H9 (cell line): ENCODE data around the gene MARK4. TPM values are rescaled to one million over a fixed set of nuclear protein-coding genes. Genes with fewer than 3 reads are reported as not detected.

Experiments
- DNase-seq: peaks from one replicate; pipeline ENCODE4 v3.0.0-alpha.2; 2017
- H2AFZ ChIP-seq: one replicate; pipeline ENCODE4 v1.6.1; 2013; ENCODE audit warnings: mild to moderate bottlenecking, low read length, control low read depth, moderate library complexity
- H2AK5ac ChIP-seq: 2 replicates; pipeline ENCODE4 v1.6.1; 2013; ENCODE audit warnings: low read length, control low read depth, mixed read lengths; ENCODE audit not compliant: insufficient read length
- H2BK120ac ChIP-seq: one replicate; pipeline ENCODE4 v1.6.1; 2013; ENCODE audit warnings: low read depth, mild to moderate bottlenecking, low read length, control low read depth, inconsistent platforms; ENCODE audit not compliant: poor library complexity, severe bottlenecking
- H2BK12ac ChIP-seq: 2 replicates; pipeline ENCODE4 v1.6.1; 2013; ENCODE audit warnings: low read length, control low read depth, mixed read lengths, low read depth; ENCODE audit not compliant: insufficient read length
- H2BK15ac ChIP-seq: 2 replicates; pipeline ENCODE4 v1.6.1; 2013; ENCODE audit warnings: low read depth, low read length, control low read depth
- H2BK20ac ChIP-seq: one replicate; pipeline ENCODE4 v1.6.1; 2013; ENCODE audit warnings: low read depth, mild to moderate bottlenecking, low read length, control low read depth, inconsistent platforms; ENCODE audit not compliant: poor library complexity, severe bottlenecking
- H2BK5ac ChIP-seq: 2 replicates; pipeline ENCODE4 v1.6.1; 2013; ENCODE audit warnings: low read length, control low read depth, mixed read lengths; ENCODE audit not compliant: insufficient read length
- H3K14ac ChIP-seq: 2 replicates; pipeline ENCODE4 v1.6.1; 2013; ENCODE audit warnings: low read length, control low read depth; ENCODE audit not compliant: insufficient read depth
- H3K18ac ChIP-seq: 2 replicates; pipeline ENCODE4 v1.6.1; 2013; ENCODE audit warnings: low read depth, mild to moderate bottlenecking, mixed read lengths, low read length, control low read depth; ENCODE audit not compliant: insufficient read length
- H3K23ac ChIP-seq: 2 replicates; pipeline ENCODE4 v1.6.1; 2013; ENCODE audit warnings: low read length, control low read depth, mixed read lengths, low read depth; ENCODE audit not compliant: insufficient read length
- H3K23me2 ChIP-seq: 2 replicates; pipeline ENCODE4 v1.6.1; 2013; ENCODE audit warnings: low read depth, mild to moderate bottlenecking, mixed read lengths, low read length, control low read depth; ENCODE audit not compliant: insufficient read length, poor library complexity, severe bottlenecking
- H3K27ac ChIP-seq: 2 replicates; pipeline ENCODE4 v1.5.1; 2013; ENCODE audit warnings: low read length, control low read depth, mixed read lengths, low read depth; ENCODE audit not compliant: insufficient read length
- H3K27me3 ChIP-seq: 2 replicates; pipeline ENCODE4 v1.6.1; 2013; ENCODE audit warnings: low read length, control low read depth, inconsistent platforms; ENCODE audit not compliant: insufficient read depth
- H3K4ac ChIP-seq: 2 replicates; pipeline ENCODE4 v1.6.1; 2013; ENCODE audit warnings: low read depth, mild to moderate bottlenecking, control low read depth, inconsistent platforms, low read length, moderate library complexity
- H3K4me1 ChIP-seq: 2 replicates; pipeline ENCODE4 v1.6.1; 2013; ENCODE audit warnings: low read length, control low read depth, inconsistent platforms; ENCODE audit not compliant: insufficient read depth
- H3K4me2 ChIP-seq: 2 replicates; pipeline ENCODE4 v1.6.1; 2013; ENCODE audit warnings: low read length, control low read depth, mixed read lengths; ENCODE audit not compliant: insufficient read length, insufficient read depth
- H3K56ac ChIP-seq: 2 replicates; pipeline ENCODE4 v1.6.1; 2013; ENCODE audit warnings: low read depth, mild to moderate bottlenecking, mixed read lengths, low read length, control low read depth; ENCODE audit not compliant: insufficient read length
- H3K79me1 ChIP-seq: 2 replicates; pipeline ENCODE4 v1.6.1; 2013; ENCODE audit warnings: low read depth, mild to moderate bottlenecking, moderate library complexity, low read length, control low read depth, inconsistent platforms; ENCODE audit not compliant: insufficient read depth, poor library complexity, severe bottlenecking
- H3K79me2 ChIP-seq: 2 replicates; pipeline ENCODE4 v1.6.1; 2013; ENCODE audit warnings: low read length, control low read depth, inconsistent platforms; ENCODE audit not compliant: insufficient read depth
- H3K9ac ChIP-seq: 2 replicates; pipeline ENCODE4 v1.6.1; 2013; ENCODE audit warnings: low read length, control low read depth, mixed read lengths; ENCODE audit not compliant: insufficient read length; ENCODE audit errors: extremely low read depth
- H3K9me3 ChIP-seq: one replicate; pipeline ENCODE4 v1.6.1; 2013; ENCODE audit warnings: low read depth, low read length, inconsistent platforms; ENCODE audit not compliant: control insufficient read depth
- H3T11ph ChIP-seq: one replicate; pipeline ENCODE4 v1.6.1; 2013; ENCODE audit warnings: mild to moderate bottlenecking, low read length, control low read depth, inconsistent platforms
- H4K20me1 ChIP-seq: one replicate; pipeline ENCODE4 v1.6.1; 2013; ENCODE audit not compliant: control insufficient read depth, insufficient read length, insufficient read depth
- H4K5ac ChIP-seq: 2 replicates; pipeline ENCODE4 v1.6.1; 2013; ENCODE audit warnings: low read depth, mild to moderate bottlenecking, mixed read lengths, low read length, control low read depth; ENCODE audit not compliant: insufficient read length
- H4K8ac ChIP-seq: replicated peaks from 2 replicates; pipeline ENCODE4 v1.6.1; 2013; ENCODE audit warnings: low read length, control low read depth, mixed read lengths, low read depth; ENCODE audit not compliant: insufficient read length
- H4K91ac ChIP-seq: 2 replicates; pipeline ENCODE4 v1.6.1; 2013; ENCODE audit warnings: low read depth, mild to moderate bottlenecking, moderate library complexity, mixed read lengths, low read length, control low read depth; ENCODE audit not compliant: insufficient read length
- H3K27ac Mint-ChIP-seq, 3 experiments: 2 replicates in 2 of 3; 3 replicates in 1 of 3; pipeline ENCODE4 v1.8.0; 2020 to 2021; ENCODE audit warnings: mixed read lengths in 3 of 3, mild to moderate bottlenecking in 1 of 3, moderate library complexity in 1 of 3
- H3K27me3 Mint-ChIP-seq: 2 replicates; pipeline ENCODE4 v1.8.0; 2021; ENCODE audit warnings: low read depth, mild to moderate bottlenecking, moderate library complexity, mixed read lengths
- H3K36me3 Mint-ChIP-seq, 3 experiments: 2 replicates in 2 of 3; 3 replicates in 1 of 3; pipeline ENCODE4 v1.8.0; 2020 to 2021; ENCODE audit warnings: low read depth in 3 of 3, mixed read lengths in 3 of 3; ENCODE audit not compliant: insufficient read depth in 1 of 3
- H3K4me1 Mint-ChIP-seq, 2 experiments: 2 replicates each; pipeline ENCODE4 v1.8.0; 2020; ENCODE audit warnings: mixed read lengths in 2 of 2
- H3K4me3 Mint-ChIP-seq, 2 experiments: 2 replicates in 1 of 2; 3 replicates in 1 of 2; pipeline ENCODE4 v1.8.0; 2020 to 2021; ENCODE audit warnings: mild to moderate bottlenecking in 2 of 2, mixed read lengths in 2 of 2, moderate library complexity in 1 of 2
- H3K9me3 Mint-ChIP-seq, 2 experiments: 2 replicates in 1 of 2; 3 replicates in 1 of 2; pipeline ENCODE4 v1.8.0; 2020; ENCODE audit warnings: mild to moderate bottlenecking in 2 of 2, mixed read lengths in 2 of 2, moderate library complexity in 1 of 2
- WGBS: extraction: QIAGEN DNeasy Blood & Tissue Kit; methylation state at CpG from one replicate; pipeline ENCODE4 v1.1.7; 2013; ENCODE audit warnings: missing lambda C conversion rate, low lambda C conversion rate, mixed read lengths; ENCODE audit not compliant: insufficient read length; ENCODE audit errors: extremely low coverage; 5-methylcytosine and 5-hydroxymethylcytosine counted together
- total RNA-seq: library from RNA; stranded (reverse); gene quantifications from 2 replicates; pipeline ENCODE4 v1.2.1, GENCODE V29; 2021
- TF ChIP-seq, protein P1 (sequence below): fragments of 200-600 bp; sonication (generic); conservative IDR thresholded peaks from 3 replicates; pipeline ENCODE4 v1.8.0; 2021; ENCODE audit warnings: antibody characterized with exemption, mild to moderate bottlenecking

The MARK4 gene
- total RNA-seq, 1 experiment from 2014 or later: 44.7 TPM

DNA sequence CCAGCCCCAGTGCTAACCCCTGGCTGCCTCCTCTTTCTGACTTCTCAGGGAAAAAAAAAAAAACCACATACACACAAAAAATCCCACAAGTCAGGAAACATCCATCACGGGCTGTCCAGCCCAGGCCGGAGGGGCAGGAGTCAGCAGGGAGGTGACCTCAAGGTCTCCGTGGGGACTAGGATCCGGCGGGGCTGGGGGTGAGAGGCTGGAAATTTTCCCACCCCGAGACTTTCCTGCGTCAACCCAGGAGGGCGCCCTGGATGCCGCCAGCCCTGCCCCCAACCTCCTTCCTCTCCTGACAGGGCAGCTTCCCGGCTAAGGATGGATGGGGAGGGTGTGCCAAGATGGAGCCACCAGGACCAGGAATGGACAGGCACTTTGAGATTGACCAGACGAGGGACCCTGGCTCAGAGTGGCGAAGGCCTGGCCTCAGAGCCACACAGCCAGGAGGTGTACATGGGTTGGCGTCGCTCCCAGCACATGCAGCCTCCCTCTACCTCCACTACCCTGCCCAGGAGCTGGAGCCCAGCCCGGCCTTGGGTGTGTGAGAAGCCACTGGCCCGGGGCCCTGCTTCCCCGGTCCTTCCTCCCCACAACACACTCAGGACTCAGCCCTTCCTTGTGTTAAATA lies 39.2 kb upstream of the MARK4 start:
- WGBS: no CpG with 5 or more reads among the region's 17 CpGs
- H3K79me2 ChIP-seq: no peaks in the 10 kb centered on the region
- H2AFZ ChIP-seq: no peak overlapping the region
- no peak overlapping the region for H4K5ac ChIP-seq
- Mint-ChIP-seq H3K27ac (no peak overlapping the region), H3K36me3 (no peaks in the 10 kb centered on the region; a peak in 2 of 7 replicates), H3K4me1 (peaks cover 6 to 14% of the 10 kb centered on the region in 2 experiments), H3K9me3 (peaks cover 0 to 3% of the 10 kb centered on the region in 2 experiments; a peak in 2 of 5 replicates), H3K4me3 (no peak overlapping the region), H3K27me3 (peaks cover 51% of the 10 kb centered on the region)
- no peaks in the 10 kb centered on the region for H3K9me3 ChIP-seq
- H3K79me1 ChIP-seq: no peaks in the 10 kb centered on the region
- no peak overlapping the region for H3K18ac ChIP-seq
- peaks cover 3% of the 10 kb centered on the region for H3K23me2 ChIP-seq
- no peak overlapping the region for H2AK5ac ChIP-seq
- no peak overlapping the region for H3K4ac ChIP-seq
- DNase-seq: no peak
- no peaks in the 10 kb centered on the region for H4K20me1 ChIP-seq
- no peak overlapping the region for H2BK120ac ChIP-seq
- no peak overlapping the region for H4K8ac ChIP-seq
- no peak overlapping the region for H3K23ac ChIP-seq
- no peak overlapping the region for H4K91ac ChIP-seq
- H2BK15ac ChIP-seq: no peak overlapping the region
- H3K4me1 ChIP-seq: no peaks in the 10 kb centered on the region
- TF ChIP-seq, protein P1, sequence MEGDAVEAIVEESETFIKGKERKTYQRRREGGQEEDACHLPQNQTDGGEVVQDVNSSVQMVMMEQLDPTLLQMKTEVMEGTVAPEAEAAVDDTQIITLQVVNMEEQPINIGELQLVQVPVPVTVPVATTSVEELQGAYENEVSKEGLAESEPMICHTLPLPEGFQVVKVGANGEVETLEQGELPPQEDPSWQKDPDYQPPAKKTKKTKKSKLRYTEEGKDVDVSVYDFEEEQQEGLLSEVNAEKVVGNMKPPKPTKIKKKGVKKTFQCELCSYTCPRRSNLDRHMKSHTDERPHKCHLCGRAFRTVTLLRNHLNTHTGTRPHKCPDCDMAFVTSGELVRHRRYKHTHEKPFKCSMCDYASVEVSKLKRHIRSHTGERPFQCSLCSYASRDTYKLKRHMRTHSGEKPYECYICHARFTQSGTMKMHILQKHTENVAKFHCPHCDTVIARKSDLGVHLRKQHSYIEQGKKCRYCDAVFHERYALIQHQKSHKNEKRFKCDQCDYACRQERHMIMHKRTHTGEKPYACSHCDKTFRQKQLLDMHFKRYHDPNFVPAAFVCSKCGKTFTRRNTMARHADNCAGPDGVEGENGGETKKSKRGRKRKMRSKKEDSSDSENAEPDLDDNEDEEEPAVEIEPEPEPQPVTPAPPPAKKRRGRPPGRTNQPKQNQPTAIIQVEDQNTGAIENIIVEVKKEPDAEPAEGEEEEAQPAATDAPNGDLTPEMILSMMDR: no peak
- H3K27me3 ChIP-seq: peaks cover 4% of the 10 kb centered on the region; the same call in 1 of the 2 replicates
- H3K27ac ChIP-seq: no peak overlapping the region
- H2BK20ac ChIP-seq: no peak overlapping the region
- no peak overlapping the region for H3K4me2 ChIP-seq
- H2BK12ac ChIP-seq: no peak overlapping the region
- no peak overlapping the region for H3K9ac ChIP-seq
- H3K56ac ChIP-seq: no peak overlapping the region
- no peak overlapping the region for H2BK5ac ChIP-seq
- H3T11ph ChIP-seq: no peak overlapping the region
- no peak overlapping the region for H3K14ac ChIP-seq
